CD4-positive, alpha-beta T cell treated with Interleukin-6 at 100 ng/mL for 8 hours (primary cell): ENCODE results near the gene VAV2.

Experiments used
- DNase-seq: peaks from one replicate; pipeline ENCODE4 v3.0.0-alpha.2; 2020; ENCODE audit warnings: mixed read lengths, low spot score

VAV2 gene

DNA sequence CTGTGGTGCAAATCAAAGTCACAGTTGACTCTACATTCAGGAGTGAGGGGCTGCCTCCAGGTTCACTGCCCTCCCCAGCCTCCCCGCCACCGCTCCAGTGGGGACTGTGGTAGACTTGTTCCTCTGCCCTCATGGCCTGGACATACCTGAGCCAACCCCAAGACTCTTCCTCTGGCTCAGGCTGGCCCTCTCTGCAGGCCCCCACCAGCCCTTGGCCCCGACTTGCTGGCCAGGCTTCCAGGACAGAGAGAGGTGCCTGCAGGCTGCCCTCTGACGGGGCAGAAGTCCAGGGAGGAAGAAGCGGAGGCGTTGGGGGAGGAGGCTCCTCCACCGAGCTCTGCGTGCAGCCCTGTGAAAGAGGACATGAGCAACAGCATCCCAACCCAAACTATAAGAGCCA, 251.2 kb downstream of the VAV2 start:
- no peak for DNase-seq

DNA sequence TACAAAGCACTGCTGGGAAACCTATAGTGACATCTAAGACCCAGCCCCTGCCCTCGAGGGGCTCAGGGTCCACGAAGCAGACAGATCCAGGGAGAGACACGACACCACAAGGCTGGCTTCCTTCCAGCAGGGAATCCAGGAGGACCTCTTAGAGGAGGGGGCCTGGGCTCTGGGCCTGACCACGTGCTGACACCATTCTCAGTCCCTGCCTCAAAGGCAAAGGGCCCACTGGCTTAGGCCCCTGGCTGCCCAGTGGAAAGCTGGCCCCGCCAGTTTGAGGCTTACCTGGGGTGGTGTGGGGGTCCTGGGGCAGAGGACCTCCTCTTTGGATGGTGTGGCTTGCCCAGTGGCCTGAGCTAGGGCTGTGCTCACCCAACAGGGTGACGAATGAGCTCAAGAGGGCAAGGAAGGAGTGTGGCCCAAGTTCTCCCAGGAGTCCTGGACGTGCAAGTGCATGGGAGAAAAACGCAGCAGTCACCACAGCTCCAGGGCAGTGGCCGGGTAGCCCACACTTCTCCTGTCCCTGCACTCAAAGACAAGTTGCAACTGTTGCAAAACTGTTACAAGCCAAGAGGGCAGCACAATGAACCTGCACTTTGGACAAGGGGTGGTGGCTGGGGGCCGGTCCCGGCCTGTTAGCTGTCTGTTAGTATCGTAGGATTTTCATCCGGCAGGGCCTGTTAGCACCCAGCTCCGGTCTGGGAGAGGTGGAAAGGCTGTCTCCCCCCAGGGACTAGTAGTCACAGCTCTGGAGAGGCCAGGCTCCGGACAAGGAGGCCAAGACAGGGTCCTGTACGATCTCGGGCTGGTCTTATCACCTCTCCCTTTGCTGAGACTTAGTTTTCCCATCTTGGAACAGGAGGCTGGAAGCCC, 252.5 kb downstream of the VAV2 start:
- no peak for DNase-seq

DNA sequence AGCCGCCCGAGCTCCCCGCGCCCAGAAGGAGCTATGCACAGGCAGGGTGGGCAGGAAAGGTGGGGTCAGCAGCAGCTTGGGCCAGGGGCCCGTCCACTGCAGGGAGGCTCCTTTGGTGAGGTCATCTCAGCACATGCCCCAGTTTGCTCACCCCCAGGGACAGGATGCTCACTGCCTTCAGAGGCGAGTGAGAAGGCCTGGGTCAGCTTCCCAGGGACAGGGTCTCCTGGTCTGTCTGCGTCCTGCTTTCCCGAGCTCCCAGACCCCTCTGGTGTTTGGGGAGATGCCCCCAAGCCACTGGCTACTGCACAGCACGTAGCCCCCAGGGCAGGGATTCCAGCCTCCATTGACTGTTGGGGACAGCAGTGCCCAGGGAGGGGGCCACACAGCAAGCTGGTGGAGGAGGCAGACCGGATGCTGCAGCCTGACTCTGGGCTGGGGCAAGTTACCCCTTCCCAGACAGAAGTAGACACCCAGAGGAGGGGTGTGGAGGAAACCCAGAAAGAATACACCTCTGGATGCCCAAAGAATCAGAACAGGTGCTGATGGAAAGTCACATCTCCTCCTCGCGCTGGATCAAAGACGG, 253.4 kb downstream of the VAV2 start:
- DNase-seq: no peak

DNA sequence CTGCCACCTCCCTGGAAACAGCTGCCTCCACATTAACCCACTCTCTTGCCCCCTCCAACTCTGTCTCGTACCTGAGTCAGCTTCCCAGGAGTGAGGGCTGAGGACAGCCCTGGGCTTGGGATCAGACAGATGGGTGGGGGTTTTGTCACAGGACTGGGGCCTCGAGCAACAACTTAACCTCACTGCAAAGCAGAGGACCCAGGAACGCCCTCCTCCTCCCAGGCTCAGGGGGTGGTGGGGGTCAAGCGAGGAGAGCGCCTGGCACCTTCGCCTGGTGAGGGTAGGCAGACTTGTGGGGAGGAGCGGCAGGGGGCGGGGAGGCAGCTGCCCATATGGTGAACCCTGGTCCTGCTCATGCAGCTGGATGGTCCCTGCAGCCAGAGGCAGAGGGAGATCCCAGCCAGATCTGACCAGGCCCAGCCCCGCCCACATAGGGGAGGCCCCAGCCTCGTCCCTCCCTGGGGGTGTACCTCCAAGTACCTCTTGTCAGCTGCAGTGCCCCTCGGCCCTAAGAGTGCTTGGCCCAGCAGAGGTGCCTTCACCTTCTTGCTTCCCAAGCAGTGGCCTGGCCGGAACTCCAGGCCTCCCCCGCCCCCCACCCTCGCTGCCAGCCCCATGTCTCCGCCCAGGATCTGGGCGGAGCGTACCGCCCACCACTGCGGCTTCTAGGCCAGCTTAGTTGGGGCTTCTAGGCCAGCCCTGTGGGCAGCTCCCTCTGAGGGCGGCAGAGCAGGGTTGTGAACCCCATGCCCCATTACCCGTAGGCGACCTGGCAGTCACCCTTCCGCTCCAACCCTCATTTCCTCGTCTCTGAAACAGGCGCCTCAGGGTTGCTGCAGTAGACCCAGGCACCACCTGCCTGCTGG, 254.1 kb downstream of the VAV2 start, which contains the start of gene SARDH:
TSS of gene SARDH (minus strand) at position 579 of the 866 bp plus-strand sequence. CDS start 4,179 bp downstream, outside the sequence.
- peak; percentile 19 for DNase-seq

DNA sequence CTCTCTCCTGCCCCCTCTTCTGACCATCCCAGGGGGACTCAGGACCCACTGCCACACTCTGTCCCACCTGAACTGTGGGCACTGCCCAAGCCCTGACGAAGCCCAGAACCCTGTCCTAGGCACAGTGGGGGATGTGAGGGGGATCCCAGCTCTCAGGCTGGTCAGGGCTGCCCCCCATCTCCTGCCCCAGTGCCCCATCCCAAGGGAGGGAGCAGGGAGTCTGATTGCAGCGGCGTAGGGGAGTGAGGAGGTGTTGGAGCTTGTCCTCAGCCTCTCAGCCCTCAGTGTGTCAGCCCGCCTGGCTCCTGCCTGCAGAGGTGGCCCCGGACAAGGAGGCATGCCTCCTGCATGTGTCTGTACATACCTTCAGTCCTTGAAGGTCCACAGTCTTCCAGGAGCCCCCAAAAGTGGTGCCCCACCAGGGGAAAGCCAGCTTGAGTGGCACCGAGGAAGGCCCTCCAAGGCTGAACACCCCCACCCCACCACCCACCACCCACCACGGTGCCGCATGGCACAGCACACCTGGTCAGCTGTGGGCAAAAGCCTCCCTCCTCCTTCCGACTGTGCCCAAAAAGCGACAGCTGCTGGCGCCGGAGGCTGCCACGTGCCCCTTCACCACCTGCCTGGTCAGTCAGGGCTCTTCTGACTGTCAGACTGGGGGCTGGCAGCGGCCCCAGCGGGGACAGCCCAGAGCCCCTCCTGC, 254.9 kb downstream of the VAV2 start:
- DNase-seq: no peak

DNA sequence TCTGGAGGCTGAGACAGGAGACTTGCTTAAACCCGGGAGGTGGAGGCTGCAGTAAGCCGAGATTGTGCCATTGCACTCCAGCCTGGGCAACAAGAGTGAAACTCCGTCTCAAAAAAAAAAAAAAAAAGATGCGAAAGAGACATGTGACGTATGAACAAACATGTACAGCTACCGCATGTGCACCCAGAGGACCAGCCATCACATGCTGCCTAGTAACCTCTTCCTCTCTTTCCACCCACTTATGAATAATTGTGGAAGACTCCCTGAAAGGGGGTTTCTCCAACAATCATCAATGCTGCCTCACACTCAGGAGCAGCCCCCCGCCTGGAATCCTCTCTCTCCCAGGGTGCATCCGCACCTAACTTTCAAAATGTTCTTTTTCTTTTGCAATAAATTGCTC, 256.2 kb downstream of the VAV2 start:
- DNase-seq: no peak

DNA sequence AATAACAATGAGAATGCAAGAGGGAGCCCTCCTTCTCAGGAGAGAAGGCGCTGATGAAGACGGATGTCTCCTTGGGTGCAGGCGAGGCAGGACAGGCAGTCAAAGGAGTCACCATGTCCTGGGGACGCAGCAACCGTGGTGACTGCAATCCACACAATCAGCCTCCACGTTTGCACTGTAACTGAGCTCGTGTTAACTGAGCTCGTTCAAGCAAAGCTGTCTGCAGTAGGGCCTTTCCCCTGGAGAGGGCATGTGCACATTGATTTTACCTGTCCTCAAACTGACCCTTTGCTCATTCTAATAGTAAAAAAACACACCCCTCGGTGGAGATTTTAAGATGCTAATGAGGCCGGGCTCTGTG, 256.7 kb downstream of the VAV2 start:
- DNase-seq: no peak

DNA sequence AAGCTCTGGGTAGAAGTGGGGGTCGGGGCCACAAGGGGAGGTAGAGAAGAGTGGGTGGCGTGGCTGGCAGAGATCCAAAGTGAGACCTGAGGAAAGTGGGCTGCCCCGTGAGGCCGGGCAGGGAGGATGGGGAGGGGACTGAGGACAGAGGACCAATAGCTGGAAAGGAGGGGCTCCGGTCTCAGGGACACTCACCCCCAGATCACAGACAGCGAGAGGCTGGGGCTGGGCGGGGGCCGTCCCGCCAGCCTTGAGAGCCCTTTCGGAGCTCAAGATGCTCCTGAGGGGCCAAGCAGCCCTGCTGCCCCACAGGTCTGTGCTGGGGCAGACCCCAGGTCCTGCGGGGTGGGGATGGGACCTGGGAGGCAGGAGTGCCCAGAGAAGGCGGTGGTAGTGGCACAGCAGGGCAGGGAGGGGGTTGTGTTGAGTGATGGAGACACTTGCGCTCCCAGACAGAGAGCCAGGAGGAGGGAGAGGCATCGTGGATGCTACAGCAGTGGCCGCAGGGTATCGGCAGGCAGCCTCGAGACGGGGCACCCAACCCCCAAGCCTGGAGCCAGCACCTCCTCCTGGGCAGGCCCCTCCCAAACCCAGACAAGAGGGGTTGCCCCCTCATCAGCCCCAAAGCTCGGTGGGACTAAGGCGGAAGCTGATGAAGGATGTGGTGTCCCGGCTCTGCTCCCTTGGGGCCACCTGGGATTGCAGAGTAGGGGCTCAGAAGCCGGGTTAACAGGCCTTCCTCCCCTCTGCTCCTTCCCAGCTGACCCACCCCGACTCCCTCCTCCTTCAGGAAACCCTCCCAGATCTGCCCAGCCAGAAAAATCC, 257.3 kb downstream of the VAV2 start:
- DNase-seq: no peak

DNA sequence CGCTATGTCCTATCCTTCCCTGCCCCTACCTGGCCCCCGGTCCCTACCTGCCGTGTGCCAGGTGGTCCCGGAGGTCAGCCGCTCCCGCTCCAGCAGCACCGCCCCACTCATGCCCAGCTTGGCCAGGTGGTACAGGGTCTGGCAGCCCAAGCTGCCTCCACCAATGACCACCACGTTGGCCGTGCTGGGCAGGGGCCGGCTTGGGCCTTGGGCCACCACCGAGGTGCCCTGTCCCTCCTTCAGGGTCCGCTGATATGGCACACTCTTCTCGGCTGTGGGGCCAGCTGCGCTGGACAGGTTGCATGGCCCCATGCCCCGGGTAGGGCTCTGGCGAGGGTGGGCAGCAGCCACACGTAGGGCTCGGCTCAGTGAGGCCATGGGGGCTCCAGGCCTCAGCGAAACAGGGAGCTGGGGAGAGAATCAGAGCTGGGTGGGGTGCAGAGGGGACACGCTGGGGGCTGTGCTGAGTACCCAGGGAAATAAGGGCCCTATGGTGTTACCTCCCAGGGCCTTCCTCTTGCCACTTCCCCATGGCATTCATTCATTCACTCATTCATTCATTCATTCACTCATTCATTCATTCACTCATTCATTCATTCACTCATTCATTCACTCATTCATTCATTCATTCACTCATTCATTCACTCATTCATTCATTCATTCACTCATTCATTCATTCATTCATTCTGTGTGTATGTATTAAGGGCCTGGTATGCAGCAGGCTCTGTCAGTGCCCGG, 258.2 kb downstream of the VAV2 start:
- no peak for DNase-seq

DNA sequence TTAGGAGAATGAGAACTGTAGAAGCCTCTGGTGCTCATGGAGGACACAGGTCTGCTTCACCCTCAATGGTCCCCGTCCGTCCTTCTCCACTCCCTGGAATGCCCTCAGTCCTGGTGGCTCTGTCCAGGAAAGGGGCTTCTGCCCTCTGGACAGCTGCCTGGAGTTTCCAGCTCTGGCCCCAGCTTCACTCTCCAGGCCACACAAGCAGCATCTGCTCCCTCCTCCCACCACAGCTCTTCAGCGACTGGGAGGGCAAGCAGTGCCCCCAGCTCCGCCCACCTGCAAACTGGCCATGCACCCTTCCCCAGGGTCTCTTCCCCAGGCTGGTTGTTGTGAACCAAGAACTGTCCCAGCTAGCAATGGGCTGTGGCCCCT, 258.7 kb downstream of the VAV2 start:
- no peak for DNase-seq

DNA sequence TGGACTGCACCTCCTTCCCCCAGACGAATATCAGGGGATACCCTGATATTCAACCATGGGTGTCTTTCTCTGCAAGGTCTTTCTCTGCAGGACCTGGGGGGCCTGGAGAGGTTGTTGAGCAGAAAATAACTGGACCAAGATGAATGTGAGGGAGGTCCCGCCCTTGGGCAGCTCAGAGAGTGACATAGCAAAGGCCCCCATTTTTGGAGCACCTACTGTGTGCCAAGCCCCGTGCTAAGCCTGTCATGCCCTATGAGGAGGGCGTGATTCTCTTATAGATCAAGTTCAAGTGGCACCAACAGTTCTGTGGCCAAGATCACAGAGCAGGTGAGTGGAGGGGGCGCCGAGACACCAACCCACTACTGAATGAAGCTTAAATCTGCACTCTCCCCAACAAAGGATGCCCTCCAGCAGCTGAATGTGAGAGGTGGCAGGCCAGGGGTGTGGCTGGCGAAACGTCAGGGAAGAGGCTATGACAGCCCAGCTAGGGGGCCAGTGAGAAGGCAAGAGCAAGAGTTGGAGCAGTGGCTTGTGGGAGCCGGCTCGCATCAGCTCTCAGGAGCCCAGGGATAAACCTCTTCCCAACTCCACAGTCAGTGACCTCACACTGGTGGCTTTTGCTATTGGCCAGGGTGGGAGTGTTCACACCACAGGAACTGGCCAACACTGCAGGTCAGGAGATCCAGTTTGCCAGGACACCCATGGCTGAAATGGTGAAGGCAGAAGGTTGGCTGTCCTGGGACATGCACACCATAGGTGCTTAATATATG, 259.3 kb downstream of the VAV2 start:
- no peak for DNase-seq

DNA sequence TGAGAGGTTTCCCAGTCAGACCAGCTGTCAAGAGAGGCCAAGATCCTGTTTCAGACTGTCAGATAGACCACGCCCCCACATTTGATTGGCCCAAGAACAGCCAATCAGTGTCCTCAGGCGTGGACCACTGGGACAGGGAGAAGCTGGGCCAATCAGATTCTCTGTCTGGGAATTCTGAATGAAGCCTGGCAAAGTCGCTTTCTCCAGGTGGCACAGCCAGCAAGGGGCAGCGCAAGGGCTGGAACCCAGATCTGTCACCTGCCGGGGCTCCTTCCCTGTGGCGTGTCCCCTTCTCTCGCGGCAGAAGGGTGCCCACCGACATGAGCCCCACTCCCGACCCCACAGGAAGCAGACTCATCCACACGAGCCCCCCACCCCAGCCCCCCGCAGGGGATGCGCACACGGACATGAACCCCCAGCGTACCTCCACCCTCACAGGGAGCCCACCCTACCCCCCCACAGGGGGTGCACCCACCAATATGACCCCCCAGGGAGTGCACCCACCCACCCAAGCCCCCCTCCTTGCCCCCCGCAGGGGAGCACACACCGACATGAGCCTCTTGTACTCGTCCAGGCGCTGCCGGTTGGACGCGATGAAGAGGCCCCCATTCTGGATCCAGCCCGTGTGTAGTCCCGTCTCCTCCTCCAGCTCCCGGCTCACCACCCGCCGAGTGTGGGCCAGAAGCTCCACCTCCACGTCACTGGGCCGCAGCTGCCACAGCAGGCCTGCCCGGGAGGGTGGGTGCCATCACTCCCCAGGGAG, 260.1 kb downstream of the VAV2 start:
- no peak for DNase-seq

DNA sequence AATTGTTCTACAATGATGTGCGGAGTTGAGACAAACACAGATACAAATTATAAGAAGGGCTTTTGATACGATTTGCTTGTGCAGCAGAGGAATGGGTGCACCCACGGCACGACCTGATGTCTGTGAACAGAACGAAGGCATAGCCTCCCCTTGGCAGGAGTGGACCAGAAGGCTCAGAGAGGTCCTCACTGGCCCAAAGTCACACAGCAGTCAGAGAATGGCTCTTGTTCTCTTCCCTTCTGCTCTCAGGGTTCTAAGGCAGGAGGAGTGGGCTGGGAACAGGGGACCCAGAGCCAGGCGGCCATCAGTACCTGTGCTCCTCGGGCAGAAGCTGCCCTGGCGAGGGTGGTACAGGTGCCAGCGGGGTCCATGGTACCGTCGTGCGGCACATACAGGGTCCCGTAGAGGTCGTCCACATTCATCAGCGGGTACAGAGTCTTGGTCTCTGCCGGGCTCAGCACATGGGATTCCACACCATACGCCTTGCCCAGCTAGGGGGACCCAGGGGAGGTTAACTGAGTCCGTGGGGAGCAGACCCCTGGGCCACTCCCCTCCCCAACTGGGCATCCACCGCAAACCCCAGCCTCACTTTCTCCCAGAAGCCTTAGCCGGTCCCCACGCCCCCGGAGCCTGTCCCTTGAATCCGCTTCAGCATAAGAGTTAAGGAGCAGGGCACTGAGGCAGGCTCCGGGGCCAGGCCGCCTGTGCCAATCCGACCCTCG, 261.0 kb downstream of the VAV2 start:
- DNase-seq: no peak

DNA sequence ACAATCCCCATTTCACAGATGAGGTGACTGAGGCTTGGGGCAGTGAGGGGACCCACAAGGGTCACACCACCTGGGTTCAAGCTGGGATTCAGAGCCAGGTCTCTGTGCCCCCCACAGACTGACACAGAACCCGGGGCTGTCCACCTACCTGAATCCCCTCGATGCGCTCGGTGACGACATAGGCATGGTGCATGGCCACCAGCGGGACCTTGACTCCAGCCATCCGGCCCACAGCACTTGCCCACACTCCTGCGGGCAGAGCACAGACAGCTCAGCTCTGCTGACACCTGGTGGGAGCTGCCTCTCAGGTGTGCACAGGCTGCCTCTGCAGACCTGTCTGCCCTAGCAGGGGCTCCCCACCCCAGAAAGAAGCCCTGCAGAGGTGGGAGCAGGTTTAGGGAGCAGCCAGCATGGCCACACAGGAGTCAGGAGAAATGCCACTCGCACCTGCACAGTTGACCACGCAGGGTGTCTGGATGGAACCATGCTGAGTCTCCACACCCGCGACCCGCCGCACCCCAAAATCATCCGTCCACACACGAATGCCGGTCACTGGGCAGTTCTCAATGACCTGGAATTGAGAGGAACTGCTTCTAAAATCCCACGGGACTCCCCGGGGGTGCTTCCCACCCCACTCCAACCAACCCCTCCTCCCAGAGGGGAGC, 262.4 kb downstream of the VAV2 start:
- no peak for DNase-seq

DNA sequence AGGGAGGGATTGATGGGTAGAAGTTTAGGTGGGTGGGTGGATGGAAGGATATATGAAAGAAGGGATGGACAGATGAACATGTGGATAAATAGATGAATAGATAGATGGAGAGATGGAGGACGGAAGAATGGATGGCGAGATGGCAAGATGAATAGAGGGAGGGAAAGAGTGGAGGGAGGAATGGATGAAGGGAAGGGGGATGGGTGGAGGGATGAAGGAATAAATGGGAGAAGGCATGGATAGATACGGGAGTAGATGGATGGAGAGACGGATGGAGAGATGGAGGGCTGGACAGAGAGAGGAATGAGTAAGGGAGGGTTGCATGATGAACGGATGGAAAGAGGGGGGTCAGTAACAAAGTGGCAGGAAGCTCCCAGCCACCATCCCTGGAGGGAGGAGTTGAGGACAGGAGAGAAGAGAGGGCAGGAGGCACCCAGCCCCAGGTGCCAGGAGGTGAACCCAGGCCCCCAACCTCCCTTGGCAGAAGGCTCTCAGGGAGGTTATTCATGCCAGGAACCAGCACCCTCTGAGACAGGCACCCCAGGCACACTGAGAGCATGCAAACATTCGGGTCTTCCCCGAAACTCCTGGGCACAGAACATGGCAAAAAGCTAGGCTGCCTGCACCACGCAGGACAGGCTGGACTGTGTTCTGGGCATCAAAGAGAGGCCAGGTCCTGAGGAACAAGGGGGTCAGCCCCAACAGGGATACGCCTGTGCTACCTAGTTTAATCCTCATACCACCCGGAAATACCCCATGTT, 263.1 kb downstream of the VAV2 start:
- DNase-seq: no peak

DNA sequence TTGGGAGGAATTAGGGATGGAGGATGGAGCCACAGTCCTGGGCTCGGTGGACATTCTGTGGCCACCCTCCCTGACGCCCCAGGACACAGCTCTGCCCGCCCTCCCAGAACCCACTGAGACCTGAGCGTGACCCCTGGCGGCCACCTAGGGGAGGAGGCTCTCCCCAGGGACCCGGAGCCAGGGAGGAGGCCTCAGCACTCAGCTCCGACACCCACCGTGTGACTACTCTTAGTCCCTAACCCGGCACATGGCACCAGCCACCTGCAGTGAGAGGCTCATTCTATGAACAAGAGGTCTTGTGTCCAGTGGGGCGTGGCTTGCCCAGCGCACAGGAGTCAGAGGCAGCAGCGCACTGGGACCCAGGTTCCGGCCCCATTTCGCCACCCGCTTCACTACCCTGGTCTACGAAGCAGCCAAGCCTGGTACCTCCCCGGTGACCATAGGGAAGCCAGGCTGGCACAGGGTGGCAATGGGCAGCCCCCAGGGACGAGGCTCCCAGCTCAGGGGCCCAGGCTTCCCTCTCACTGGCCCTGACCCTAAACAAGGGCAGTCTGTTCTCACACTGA, 264.2 kb downstream of the VAV2 start:
- DNase-seq: no peak
